Measurements from ENCODE around the gene SVIL. TPM values are rescaled to one million over a fixed set of nuclear protein-coding genes. Genes with fewer than 3 reads are reported as not detected.
"Not testable (repeated sequence)": the region's sequence is repeated elsewhere in the genome, so short reads cannot be mapped to it uniquely, and the experiment has no call there.

The SVIL gene
- total RNA-seq, 2 donors from 2014 or later, result 39.5 to 46.4 TPM

DNA sequence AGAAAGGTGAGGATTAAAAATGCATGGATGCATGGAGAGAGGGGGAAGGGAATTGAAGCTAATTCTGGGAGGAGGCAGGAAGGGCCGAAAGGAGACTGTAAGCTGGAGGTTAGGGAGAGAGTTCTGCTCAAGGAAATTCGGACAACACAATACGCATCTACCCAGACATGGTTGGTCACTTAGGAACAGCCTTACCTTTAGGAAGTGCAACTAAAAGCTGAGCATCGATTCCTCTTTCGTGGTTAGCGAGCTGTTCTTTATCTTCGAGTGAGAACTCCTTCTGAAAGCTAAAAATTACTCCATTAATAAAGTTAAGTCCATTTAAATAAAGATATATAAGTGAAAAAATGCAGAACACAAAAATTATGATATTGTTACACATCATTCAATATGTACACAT, 71.8 kb downstream of the SVIL start:
- H3K27me3 Mint-ChIP-seq; ATAC-seq; DNase-seq; H3K4me3 Mint-ChIP-seq; H3K27ac Mint-ChIP-seq; H3K9me3 ChIP-seq (ENCODE audit: control insufficient read depth, low read length, poor library complexity, severe bottlenecking); H3K4me1 Mint-ChIP-seq; H3K36me3 Mint-ChIP-seq (ENCODE audit: low read depth): not testable (repeated sequence)

DNA sequence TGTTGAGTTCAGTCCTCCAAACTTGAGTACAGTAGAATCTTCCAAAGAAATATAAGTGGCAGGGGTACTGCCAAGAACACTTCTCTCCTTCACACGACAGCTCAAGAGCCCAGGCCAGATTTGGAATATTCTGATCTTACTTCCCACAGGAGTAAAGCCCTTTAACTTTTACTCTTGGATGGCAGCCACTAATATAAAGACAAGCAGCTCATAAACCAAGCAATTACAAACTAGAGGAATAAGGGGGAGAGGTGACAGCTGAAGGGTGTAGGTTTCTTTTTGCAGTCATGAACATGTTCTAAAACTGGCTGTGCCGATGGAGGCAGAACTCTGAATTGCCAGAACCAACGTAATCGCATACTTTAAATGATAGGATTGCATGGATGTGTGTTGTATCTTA, 74.8 kb downstream of the SVIL start:
- DNase-seq, result no peak
- no peak for ATAC-seq
- no peak overlapping the region for H3K4me3 Mint-ChIP-seq
- no peaks in the 10 kb centered on the region for H3K9me3 ChIP-seq (ENCODE audit: control insufficient read depth, low read length, poor library complexity, severe bottlenecking)
- H3K36me3 Mint-ChIP-seq (ENCODE audit: low read depth), result peaks cover 3% of the 10 kb centered on the region
- no peaks in the 10 kb centered on the region for H3K27me3 Mint-ChIP-seq
- H3K4me1 Mint-ChIP-seq, result no peaks in the 10 kb centered on the region
- peak overlapping the region; percentile 41 for H3K27ac Mint-ChIP-seq

DNA sequence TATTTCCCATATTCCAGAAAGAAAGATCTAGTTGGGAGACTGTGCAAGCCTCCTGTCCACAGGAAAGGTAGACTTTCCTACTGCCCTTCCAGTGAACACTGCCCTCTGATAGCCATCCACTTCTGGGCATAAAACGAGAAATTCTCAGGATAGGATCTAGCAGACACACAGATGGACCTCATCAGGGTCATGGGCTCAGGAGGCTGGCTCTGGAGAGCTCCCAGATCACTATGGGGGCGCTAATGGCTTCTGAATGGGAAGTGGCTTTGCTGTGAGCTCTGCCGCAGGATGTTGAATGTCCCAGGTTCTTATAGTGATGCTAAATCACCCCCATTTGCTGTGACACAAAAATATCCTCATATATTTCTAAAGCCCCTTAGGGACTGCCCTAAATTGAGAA, 77.1 kb downstream of the SVIL start:
- H3K36me3 Mint-ChIP-seq (ENCODE audit: low read depth), result peaks cover 3% of the 10 kb centered on the region
- no peaks in the 10 kb centered on the region for H3K4me1 Mint-ChIP-seq
- H3K27me3 Mint-ChIP-seq, result no peaks in the 10 kb centered on the region
- no peak overlapping the region for H3K4me3 Mint-ChIP-seq
- DNase-seq (no peak), ATAC-seq (no peak)
- H3K9me3 ChIP-seq (ENCODE audit: control insufficient read depth, low read length, poor library complexity, severe bottlenecking), result no peaks in the 10 kb centered on the region
- H3K27ac Mint-ChIP-seq, result no peak overlapping the region

DNA sequence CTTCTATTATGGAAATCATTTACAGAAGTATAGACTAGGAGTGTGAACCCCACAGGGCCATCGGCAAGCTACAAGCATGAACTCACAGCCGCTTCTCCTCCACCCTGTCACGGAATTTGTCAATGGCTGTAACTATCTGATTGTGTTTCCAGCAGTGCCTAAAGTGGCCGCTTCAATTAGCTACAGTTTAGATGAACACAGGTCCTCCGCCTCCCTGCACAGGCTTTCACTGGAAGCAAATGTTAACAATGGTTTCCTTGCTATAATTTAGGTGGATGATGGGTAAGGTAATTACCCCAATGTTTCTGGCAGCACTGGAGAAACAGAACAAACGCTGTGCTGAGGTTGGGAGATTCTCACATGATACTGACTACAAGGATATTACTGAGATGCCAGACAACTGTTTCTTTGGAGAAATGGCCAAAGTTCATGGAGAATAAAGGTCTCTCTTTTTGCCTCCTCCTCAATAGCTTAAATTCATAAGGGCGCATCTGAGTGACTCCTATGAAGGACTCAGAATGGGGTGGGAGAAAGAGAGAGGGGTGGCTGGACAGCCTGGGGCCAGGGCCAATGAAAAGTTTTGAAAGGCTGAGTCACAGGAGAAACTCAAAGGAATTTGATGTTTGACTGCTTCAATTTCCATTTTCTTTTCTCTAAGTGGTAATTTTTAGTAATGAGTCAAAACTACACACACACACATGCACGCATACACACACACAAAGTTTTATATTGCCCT, 78.9 kb downstream of the SVIL start:
- no peaks in the 10 kb centered on the region for H3K27me3 Mint-ChIP-seq
- peaks cover 5% of the 10 kb centered on the region for H3K36me3 Mint-ChIP-seq (ENCODE audit: low read depth)
- DNase-seq (no peak), ATAC-seq (no peak)
- no peaks in the 10 kb centered on the region for H3K9me3 ChIP-seq (ENCODE audit: control insufficient read depth, low read length, poor library complexity, severe bottlenecking)
- no peak overlapping the region for H3K27ac Mint-ChIP-seq
- no peaks in the 10 kb centered on the region for H3K4me1 Mint-ChIP-seq
- no peak overlapping the region for H3K4me3 Mint-ChIP-seq

DNA sequence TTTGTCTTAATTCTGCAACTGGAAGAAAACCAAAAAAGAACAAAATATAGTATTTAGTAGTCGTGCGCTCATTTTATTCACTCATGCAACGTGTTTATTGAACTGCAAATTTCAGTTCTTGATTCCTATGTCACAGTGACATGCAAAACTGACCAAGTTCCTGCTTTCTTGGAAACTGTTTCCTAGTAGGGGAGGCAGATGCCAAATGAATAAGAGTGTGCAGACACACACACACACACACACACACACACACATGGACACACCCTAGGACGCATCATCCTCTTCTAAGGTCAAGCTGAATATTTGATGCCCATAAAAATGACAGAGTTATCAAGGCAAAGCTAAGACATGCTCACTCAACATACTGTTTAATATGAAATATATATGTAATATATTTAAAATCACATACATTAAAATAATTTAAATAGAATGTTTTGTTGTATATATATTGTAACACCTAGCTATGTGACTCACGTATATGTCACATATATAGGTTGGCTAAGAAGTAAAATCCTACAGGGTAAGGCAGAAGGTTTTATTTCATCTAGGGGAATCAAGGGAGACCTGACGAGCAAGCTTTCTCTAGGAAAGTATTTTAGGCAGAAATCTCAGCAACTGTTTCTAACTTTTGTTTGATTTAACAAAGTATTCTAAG, 79.6 kb downstream of the SVIL start:
- no peak for DNase-seq
- Mint-ChIP-seq H3K27me3 (no peaks in the 10 kb centered on the region), H3K27ac (no peak overlapping the region), H3K36me3 (ENCODE audit: low read depth) (peaks cover 5% of the 10 kb centered on the region), H3K4me3 (no peak overlapping the region), H3K4me1 (no peaks in the 10 kb centered on the region)
- no peaks in the 10 kb centered on the region for H3K9me3 ChIP-seq (ENCODE audit: control insufficient read depth, low read length, poor library complexity, severe bottlenecking)
- ATAC-seq, result no peak

DNA sequence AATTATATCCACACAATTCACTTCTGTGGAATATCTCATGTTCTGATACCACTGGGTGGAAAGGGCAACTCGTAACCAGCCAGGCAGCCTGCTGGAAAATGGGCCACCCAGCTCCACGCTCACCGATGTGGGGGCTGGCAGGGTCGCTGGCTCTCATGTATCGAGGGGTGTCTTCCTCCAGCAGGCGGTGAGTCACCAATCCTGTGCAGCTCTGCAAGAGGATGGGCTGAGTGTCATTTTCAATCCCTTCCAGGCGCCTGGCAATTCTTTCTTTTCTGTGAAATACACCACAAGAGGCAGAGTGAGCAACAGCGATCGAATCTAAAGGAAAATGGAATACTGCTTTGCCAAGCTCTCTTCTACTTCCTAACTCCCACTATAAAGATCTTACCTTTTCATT, 80.1 kb downstream of the SVIL start:
- no peaks in the 10 kb centered on the region for H3K27me3 Mint-ChIP-seq
- no peak overlapping the region for H3K4me3 Mint-ChIP-seq
- H3K27ac Mint-ChIP-seq, result no peak overlapping the region
- no peak for DNase-seq
- H3K4me1 Mint-ChIP-seq, result no peaks in the 10 kb centered on the region
- no peaks in the 10 kb centered on the region for H3K9me3 ChIP-seq (ENCODE audit: control insufficient read depth, low read length, poor library complexity, severe bottlenecking)
- H3K36me3 Mint-ChIP-seq (ENCODE audit: low read depth), result peaks cover 2% of the 10 kb centered on the region
- ATAC-seq, result no peak

DNA sequence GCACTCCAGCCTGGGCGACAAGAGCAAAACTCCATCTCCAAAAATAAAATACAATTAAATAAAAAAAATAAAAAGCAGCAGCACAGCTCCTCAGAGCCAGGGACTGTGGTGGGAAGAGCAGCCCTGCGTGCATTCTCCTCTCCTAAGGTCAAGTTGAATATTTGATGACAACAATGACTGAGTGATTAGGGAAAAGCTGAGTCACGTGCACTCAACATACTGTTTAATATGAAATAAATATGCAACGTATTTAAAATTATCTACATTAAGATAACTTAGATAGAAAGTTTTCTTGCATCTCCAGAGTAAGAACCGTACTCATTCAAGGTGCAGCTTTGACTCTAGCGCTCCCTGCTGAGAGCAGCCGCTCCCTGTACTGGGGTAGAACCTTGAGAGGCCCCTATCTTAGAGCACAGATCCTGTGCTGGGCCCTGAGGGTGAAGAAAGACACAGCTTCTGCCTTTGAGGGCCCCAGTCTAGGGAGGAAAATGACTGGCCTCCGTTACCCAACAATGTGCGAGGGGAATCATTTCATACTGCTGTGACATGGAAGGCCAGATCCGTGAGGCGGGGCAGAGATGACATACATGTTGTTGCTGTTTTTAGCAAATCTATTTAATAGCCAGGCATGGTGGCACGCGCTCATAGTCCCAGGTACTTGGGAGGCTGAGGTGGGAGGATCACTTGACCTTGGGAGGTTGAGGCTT, 81.1 kb downstream of the SVIL start:
- ATAC-seq, result no peak
- Mint-ChIP-seq H3K4me3 (no peak overlapping the region), H3K27me3 (no peaks in the 10 kb centered on the region), H3K4me1 (peaks cover under 1% of the 10 kb centered on the region), H3K36me3 (ENCODE audit: low read depth) (peaks cover 2% of the 10 kb centered on the region), H3K27ac (no peak overlapping the region)
- no peaks in the 10 kb centered on the region for H3K9me3 ChIP-seq (ENCODE audit: control insufficient read depth, low read length, poor library complexity, severe bottlenecking)
- no peak for DNase-seq

DNA sequence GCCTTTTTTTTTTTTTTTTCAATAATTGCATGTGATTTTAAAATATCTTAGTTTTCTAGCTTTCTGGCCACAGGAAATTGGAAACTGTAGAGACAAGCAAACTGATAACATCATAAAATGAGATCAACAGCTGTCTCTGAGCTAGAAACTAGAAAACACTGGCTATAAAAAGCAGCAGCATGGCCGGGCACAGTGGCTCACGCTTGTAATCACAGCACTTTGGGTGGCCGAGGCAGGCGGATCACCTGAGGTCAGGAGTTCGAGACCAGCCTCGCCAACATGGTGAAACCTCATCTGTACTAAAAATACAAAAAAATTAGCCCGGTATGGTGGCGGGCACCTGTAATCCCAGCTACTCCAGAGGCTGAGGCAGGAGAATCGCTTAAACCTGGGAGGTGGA, 81.7 kb downstream of the SVIL start:
- not testable (repeated sequence) for H3K27me3 Mint-ChIP-seq; ATAC-seq; DNase-seq; H3K36me3 Mint-ChIP-seq (ENCODE audit: low read depth); H3K4me3 Mint-ChIP-seq; H3K27ac Mint-ChIP-seq; H3K9me3 ChIP-seq (ENCODE audit: control insufficient read depth, low read length, poor library complexity, severe bottlenecking); H3K4me1 Mint-ChIP-seq

DNA sequence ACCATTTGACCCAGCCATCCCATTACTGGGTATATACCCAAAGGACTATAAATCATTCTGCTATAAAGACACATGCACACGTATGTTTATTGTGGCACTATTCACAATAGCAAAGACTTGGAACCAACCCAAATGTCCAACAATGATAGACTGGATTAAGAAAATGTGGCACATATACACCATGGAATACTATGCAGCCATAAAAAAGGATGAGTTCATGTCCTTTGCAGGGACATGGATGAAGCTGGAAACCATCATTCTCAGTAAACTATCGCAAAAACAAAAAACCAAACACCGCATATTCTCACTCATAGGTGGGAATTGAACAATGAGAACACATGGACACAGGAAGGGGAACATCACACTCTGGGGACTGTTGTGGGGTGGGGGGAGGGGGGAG, 85.3 kb downstream of the SVIL start:
- not testable (repeated sequence) for H3K9me3 ChIP-seq (ENCODE audit: control insufficient read depth, low read length, poor library complexity, severe bottlenecking); H3K27ac Mint-ChIP-seq; H3K4me3 Mint-ChIP-seq; ATAC-seq; H3K36me3 Mint-ChIP-seq (ENCODE audit: low read depth); H3K27me3 Mint-ChIP-seq; DNase-seq
- peaks cover 10% of the 10 kb centered on the region for H3K4me1 Mint-ChIP-seq

DNA sequence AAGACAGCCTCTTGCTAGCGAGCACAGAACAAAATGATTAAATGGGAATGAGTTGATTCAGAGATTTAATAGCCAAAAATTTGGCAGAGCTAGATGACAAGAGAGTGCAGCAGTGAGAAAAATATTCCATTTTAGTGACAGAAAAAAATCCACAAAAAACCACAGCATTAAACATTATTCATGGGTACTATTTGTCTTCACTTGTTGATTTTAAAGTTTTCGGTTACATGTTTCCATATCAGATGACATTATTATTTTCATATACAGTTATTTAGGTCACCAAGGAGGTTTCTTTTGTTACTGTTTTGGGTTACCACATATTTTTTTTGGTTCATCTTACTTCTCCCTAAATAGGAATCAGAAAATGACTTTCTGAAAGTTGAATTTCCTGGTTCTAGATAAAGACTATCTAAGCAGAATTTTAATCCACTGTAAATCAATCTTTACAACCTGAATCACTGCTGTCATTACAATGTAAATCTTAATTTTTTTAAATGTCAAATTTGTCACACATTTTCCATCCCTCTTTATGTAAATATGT, 87.9 kb downstream of the SVIL start:
- no peaks in the 10 kb centered on the region for H3K27me3 Mint-ChIP-seq
- H3K27ac Mint-ChIP-seq, result no peak overlapping the region
- H3K9me3 ChIP-seq (ENCODE audit: control insufficient read depth, low read length, poor library complexity, severe bottlenecking), result no peaks in the 10 kb centered on the region
- DNase-seq, result no peak
- H3K4me3 Mint-ChIP-seq, result no peak overlapping the region
- peaks cover 17% of the 10 kb centered on the region for H3K4me1 Mint-ChIP-seq
- peaks cover 2% of the 10 kb centered on the region for H3K36me3 Mint-ChIP-seq (ENCODE audit: low read depth)
- ATAC-seq, result no peak

DNA sequence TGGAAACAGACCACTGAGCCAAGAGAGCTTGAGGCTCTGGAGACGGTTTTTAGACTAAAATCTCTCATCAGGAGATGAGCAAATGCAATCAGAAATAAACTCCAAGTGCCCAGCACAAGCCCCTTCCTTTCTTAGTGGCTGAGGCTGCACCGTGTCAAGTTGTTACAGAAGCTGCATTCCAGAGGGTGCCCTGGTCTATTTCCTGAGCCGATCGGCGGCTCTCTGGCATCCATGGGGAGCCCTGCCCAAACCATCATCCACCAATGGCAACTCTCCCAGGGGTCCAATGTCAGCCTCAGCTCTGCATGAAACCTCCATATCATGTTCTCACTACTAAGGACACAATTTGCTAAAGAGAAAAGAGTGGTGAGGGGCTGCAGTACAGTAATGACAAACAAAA, 89.6 kb downstream of the SVIL start:
- H3K27ac Mint-ChIP-seq, result no peak overlapping the region
- no peaks in the 10 kb centered on the region for H3K36me3 Mint-ChIP-seq (ENCODE audit: low read depth)
- no peak overlapping the region for H3K4me3 Mint-ChIP-seq
- ATAC-seq, result no peak
- H3K9me3 ChIP-seq (ENCODE audit: control insufficient read depth, low read length, poor library complexity, severe bottlenecking), result no peaks in the 10 kb centered on the region
- peaks cover 19% of the 10 kb centered on the region for H3K4me1 Mint-ChIP-seq
- DNase-seq, result no peak
- no peaks in the 10 kb centered on the region for H3K27me3 Mint-ChIP-seq

DNA sequence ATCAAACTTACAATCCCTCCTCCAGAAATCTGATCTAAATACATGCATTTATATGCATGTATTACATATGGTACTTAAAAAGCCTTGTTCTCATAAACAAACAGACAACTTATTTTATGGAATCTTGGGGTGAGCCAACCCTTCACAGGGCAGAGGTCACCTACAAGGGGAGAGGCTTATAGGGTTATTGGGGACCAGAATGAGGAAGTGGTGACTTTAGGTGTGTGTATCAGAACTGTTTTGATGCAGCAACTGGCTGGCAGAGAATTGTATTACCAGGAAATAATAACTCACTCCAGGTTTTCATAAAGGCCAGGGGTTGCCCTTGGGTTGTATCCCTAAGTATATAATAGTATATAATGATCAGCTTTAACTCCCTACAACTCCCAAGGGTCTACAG, 91.1 kb downstream of the SVIL start:
- DNase-seq (no peak), ATAC-seq (no peak)
- Mint-ChIP-seq H3K4me3 (no peak overlapping the region), H3K27me3 (no peaks in the 10 kb centered on the region), H3K36me3 (ENCODE audit: low read depth) (peaks cover 3% of the 10 kb centered on the region), H3K27ac (no peak overlapping the region), H3K4me1 (peaks cover 23% of the 10 kb centered on the region)
- no peaks in the 10 kb centered on the region for H3K9me3 ChIP-seq (ENCODE audit: control insufficient read depth, low read length, poor library complexity, severe bottlenecking)

DNA sequence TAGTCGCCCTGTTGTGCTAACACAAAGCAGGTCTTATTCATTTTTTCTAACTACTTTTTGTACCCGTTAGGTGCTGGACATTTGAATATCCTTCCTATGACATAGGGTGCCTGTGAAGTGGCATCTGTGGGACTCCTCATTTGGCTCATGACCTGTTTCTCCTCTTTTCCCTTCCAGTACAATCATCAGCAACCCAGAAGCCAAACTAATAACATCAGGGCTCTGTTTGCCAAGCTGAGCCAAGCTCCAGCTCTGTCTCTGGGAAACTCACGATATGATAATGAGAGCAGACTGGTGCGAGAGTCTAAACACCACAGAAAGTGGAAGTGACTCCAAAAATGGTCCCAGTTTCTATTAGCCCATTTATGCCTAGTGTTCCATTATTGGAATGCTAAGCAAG, 92.0 kb downstream of the SVIL start:
- H3K9me3 ChIP-seq (ENCODE audit: control insufficient read depth, low read length, poor library complexity, severe bottlenecking), result no peaks in the 10 kb centered on the region
- Mint-ChIP-seq H3K27ac (peak overlapping the region; percentile 3), H3K36me3 (ENCODE audit: low read depth) (peaks cover 3% of the 10 kb centered on the region), H3K4me1 (peaks cover 14% of the 10 kb centered on the region), H3K27me3 (no peaks in the 10 kb centered on the region), H3K4me3 (no peak overlapping the region)
- DNase-seq, result no peak
- no peak for ATAC-seq
